Activated CD8-positive, alpha-beta T cell treated with anti-CD3 and anti-CD28 coated beads, Interleukin-2, amount 10 ng/mL, durations not matched to agents 7 days and 5 days (primary cell): Measurements from ENCODE around the gene ANKH. TPM values are rescaled to one million over a fixed set of nuclear protein-coding genes. Genes with fewer than 3 reads are reported as not detected.

Experiments used
- ATAC-seq: fragments of 150-1000 bp; cut with Tn5 transposase; one replicate; pipeline ENCODE4 v1.10.0; 2021; ENCODE audit warnings: moderate library complexity
- CTCF ChIA-PET: fragments of 350-600 bp; sonication (Branson Sonifier 250); formaldehyde crosslinking; loops from one replicate; lab custom pipeline; 2021; ENCODE audit warnings: antibody characterized with exemption; lab: Charles Lee
- POLR2A ChIA-PET: fragments of 350-600 bp; sonication (Branson Sonifier 250); formaldehyde crosslinking; loops from one replicate; lab custom pipeline; 2021; ENCODE audit warnings: antibody characterized with exemption; lab: Charles Lee
- DNase-seq: peaks from one replicate; pipeline ENCODE4 v3.0.0-alpha.2; 2020
- H3K27ac Mint-ChIP-seq: one replicate; pipeline ENCODE4 v1.8.0; 2021; ENCODE audit warnings: mild to moderate bottlenecking, mixed read lengths
- H3K27me3 Mint-ChIP-seq: one replicate; pipeline ENCODE4 v1.8.0; 2021; ENCODE audit warnings: low read depth, mixed read lengths
- H3K36me3 Mint-ChIP-seq: one replicate; pipeline ENCODE4 v1.8.0; 2021; ENCODE audit warnings: low read depth, mixed read lengths
- H3K4me1 Mint-ChIP-seq: one replicate; pipeline ENCODE4 v1.8.0; 2021; ENCODE audit warnings: low read depth, mixed read lengths
- H3K4me3 Mint-ChIP-seq: one replicate; pipeline ENCODE4 v1.8.0; 2021; ENCODE audit warnings: mild to moderate bottlenecking, mixed read lengths
- H3K9me3 Mint-ChIP-seq: one replicate; pipeline ENCODE4 v1.8.0; 2022; ENCODE audit warnings: mixed read lengths; ENCODE audit not compliant: insufficient read depth
- total RNA-seq, 2 experiments: library from RNA; stranded (reverse); gene quantifications; one replicate each; pipeline ENCODE4 v1.2.3, GENCODE V29; 2021

The ANKH gene
- total RNA-seq, 2 experiments from 2014 or later, result 32.1 to 36.0 TPM

DNA sequence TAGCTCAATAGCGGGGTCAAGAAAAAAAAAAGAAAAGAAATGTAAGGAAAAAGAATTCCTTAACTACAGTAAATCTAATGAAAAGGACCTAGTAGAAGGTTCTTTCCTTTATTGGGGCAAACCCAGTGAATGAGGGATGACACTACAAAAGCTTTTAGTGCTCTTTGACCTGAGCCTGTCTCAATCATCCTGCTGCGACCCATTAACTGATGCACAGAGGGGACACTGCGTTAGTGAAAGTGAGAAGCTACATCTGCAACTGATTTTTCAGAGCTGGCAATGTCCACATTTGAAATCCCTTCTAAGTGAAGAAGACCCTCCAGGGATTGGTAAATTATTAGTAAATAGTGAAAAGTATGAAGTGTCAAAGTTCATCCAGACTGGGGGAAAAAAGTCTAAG is 106.0 kb downstream of the ANKH start:
- no peak overlapping the region for H3K4me3 Mint-ChIP-seq
- no peak overlapping the region for H3K27ac Mint-ChIP-seq
- CTCF ChIA-PET, result interaction anchor here (1.1 kb wide), 1 partner anchor 80 kb away, joined by 3 read pairs; no protein-coding TSS in a partner anchor
- POLR2A ChIA-PET, result no interaction called here
- peaks cover 13% of the 10 kb centered on the region for H3K4me1 Mint-ChIP-seq
- H3K36me3 Mint-ChIP-seq, result no peaks in the 10 kb centered on the region
- no peaks in the 10 kb centered on the region for H3K9me3 Mint-ChIP-seq
- ATAC-seq (no peak), DNase-seq (no peak)
- H3K27me3 Mint-ChIP-seq, result no peaks in the 10 kb centered on the region

DNA sequence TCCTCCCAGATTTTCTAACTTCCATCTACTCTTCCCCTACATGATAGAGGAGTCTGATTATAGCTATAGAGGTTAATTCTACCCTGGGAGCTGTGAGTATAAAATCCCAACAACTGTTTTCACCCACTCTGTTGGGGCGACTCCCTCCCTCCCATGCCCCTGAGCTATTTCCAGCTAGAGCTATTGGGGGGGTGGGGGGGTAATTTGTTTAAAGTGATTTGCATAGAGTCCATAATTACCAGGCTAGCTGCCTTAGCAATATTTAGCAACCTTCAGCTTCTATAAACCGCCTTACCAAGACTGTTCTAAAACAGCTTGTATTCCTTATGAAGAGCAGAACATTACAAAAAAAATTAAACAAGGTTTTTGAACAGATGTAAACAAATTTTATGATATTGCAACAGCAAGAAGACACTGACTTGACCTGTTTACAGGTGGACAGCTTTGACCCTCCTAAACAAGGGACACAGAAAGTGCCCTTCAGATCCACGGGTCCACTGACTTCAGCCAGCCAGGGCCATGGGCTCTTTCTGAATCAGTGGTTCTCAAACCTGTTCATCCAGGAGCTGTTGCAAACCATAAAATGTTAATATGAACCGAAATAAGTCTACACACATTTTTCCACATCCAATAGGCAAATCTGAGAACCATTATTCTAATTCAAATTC is 108.9 kb downstream of the ANKH start:
- POLR2A ChIA-PET, result interaction anchor here (0.6 kb wide), 1 partner anchor 166 kb away, joined by 3 read pairs; no protein-coding TSS in a partner anchor

GRCh38 chr5:14760548-14761002 is 111.0 kb downstream of the ANKH start:
- CTCF ChIA-PET, result no interaction called here
- Mint-ChIP-seq H3K27me3 (no peaks in the 10 kb centered on the region), H3K4me3 (no peak overlapping the region), H3K36me3 (no peaks in the 10 kb centered on the region), H3K4me1 (no peaks in the 10 kb centered on the region), H3K27ac (no peak overlapping the region), H3K9me3 (no peaks in the 10 kb centered on the region)
- ATAC-seq, result no peak
- DNase-seq, result no peak
- POLR2A ChIA-PET, result no interaction called here

More for the DNA sequence above, 108.9 kb downstream of the ANKH start:
- no peak overlapping the region for H3K27ac Mint-ChIP-seq
- ATAC-seq (no peak), DNase-seq (no peak)
- no peaks in the 10 kb centered on the region for H3K27me3 Mint-ChIP-seq
- H3K4me1 Mint-ChIP-seq, result peaks cover 6% of the 10 kb centered on the region
- CTCF ChIA-PET, result interaction anchor here (0.8 to 2.3 kb wide), 4 partner anchors 20 to 230 kb away, joined by 3 to 7 read pairs (median 3); no protein-coding TSS in a partner anchor
- no peaks in the 10 kb centered on the region for H3K9me3 Mint-ChIP-seq
- no peaks in the 10 kb centered on the region for H3K36me3 Mint-ChIP-seq
- no peak overlapping the region for H3K4me3 Mint-ChIP-seq

GRCh38 chr5:14759744-14760547 is 111.6 kb downstream of the ANKH start:
- Mint-ChIP-seq H3K4me1 (no peaks in the 10 kb centered on the region), H3K4me3 (no peak overlapping the region), H3K9me3 (no peaks in the 10 kb centered on the region), H3K27ac (no peak overlapping the region), H3K36me3 (no peaks in the 10 kb centered on the region), H3K27me3 (no peaks in the 10 kb centered on the region)
- DNase-seq (no peak), ATAC-seq (no peak)
- ChIA-PET POLR2A (no interaction called here), CTCF (interaction anchor here (1.2 kb wide), 1 partner anchor 243 kb away, joined by 5 read pairs; no protein-coding TSS in a partner anchor)

- ChIA-PET POLR2A (no interaction called here), CTCF (interaction anchor here (0.9 to 1.6 kb wide), 2 partner anchors 11 to 20 kb away, joined by 3 to 4 read pairs; no protein-coding TSS in a partner anchor)
- Mint-ChIP-seq H3K27me3 (no peaks in the 10 kb centered on the region), H3K36me3 (no peaks in the 10 kb centered on the region), H3K27ac (no peak overlapping the region), H3K4me3 (no peak overlapping the region), H3K9me3 (no peaks in the 10 kb centered on the region), H3K4me1 (no peaks in the 10 kb centered on the region)
- DNase-seq (no peak), ATAC-seq (no peak)
These were observed 113.7 kb downstream of the ANKH start for GRCh38 chr5:14757850-14758249.

- CTCF ChIA-PET, result interaction anchor here (0.7 to 1.6 kb wide), 2 partner anchors 10 to 13 kb away, joined by 3 to 4 read pairs; no protein-coding TSS in a partner anchor
These were observed 115.1 kb downstream of the ANKH start for GRCh38 chr5:14756478-14756877.

GRCh38 chr5:14753947-14754346 is 117.6 kb downstream of the ANKH start:
- no peaks in the 10 kb centered on the region for H3K36me3 Mint-ChIP-seq
- no peaks in the 10 kb centered on the region for H3K4me1 Mint-ChIP-seq
- DNase-seq (no peak), ATAC-seq (no peak)
- no peaks in the 10 kb centered on the region for H3K27me3 Mint-ChIP-seq
- ChIA-PET CTCF (no interaction called here), POLR2A (no interaction called here)
- no peak overlapping the region for H3K4me3 Mint-ChIP-seq
- H3K9me3 Mint-ChIP-seq, result no peaks in the 10 kb centered on the region
- no peak overlapping the region for H3K27ac Mint-ChIP-seq

More at GRCh38 chr5:14756478-14756877, 115.1 kb downstream of the ANKH start:
- H3K9me3 Mint-ChIP-seq, result no peaks in the 10 kb centered on the region
- H3K27me3 Mint-ChIP-seq, result no peaks in the 10 kb centered on the region
- no peaks in the 10 kb centered on the region for H3K36me3 Mint-ChIP-seq
- POLR2A ChIA-PET, result no interaction called here
- ATAC-seq, result no peak
- no peak overlapping the region for H3K4me3 Mint-ChIP-seq
- H3K4me1 Mint-ChIP-seq, result no peaks in the 10 kb centered on the region
- no peak for DNase-seq
- H3K27ac Mint-ChIP-seq, result no peak overlapping the region

GRCh38 chr5:14753292-14753691 is 118.3 kb downstream of the ANKH start:
- ATAC-seq (no peak), DNase-seq (no peak)
- Mint-ChIP-seq H3K27ac (no peak overlapping the region), H3K36me3 (no peaks in the 10 kb centered on the region), H3K4me3 (no peak overlapping the region), H3K27me3 (no peaks in the 10 kb centered on the region), H3K4me1 (no peaks in the 10 kb centered on the region), H3K9me3 (no peaks in the 10 kb centered on the region)
- CTCF ChIA-PET, result no interaction called here
- POLR2A ChIA-PET, result no interaction called here

GRCh38 chr5:14752497-14753071 is 119.0 kb downstream of the ANKH start:
- Mint-ChIP-seq H3K4me3 (no peak overlapping the region), H3K27ac (no peak overlapping the region), H3K4me1 (no peaks in the 10 kb centered on the region), H3K27me3 (no peaks in the 10 kb centered on the region), H3K36me3 (no peaks in the 10 kb centered on the region), H3K9me3 (no peaks in the 10 kb centered on the region)
- DNase-seq, result no peak
- no peak for ATAC-seq
- CTCF ChIA-PET, result no interaction called here
- POLR2A ChIA-PET, result no interaction called here

GRCh38 chr5:14750712-14751111 is 120.9 kb downstream of the ANKH start:
- CTCF ChIA-PET, result no interaction called here
- no peaks in the 10 kb centered on the region for H3K36me3 Mint-ChIP-seq

DNA sequence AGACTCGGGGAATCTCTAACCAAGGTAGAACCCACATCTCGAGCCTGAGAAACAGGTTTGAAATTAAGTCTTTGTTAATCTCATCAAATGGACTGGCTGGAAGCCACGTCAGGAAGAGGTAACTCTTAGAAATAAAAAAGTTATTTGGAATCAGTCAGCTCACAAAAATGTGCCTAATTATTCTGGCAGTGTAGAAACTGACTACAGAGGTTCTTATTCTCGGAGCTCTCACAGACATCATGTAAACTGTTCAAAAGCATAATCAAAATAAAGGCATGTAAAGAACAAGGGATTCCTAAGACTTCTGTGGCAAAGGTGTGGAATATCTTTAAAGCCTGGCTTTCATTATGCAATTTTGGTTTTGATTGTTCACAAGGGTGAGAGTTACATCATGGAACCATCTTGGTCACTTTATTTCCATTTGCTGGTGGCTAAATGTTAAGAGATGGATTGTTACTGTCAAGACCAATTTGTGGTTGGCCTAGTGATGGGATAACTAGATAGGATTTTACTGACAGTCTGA is 121.9 kb downstream of the ANKH start:
- POLR2A ChIA-PET, result no interaction called here
- H3K27ac Mint-ChIP-seq, result no peak overlapping the region

More at GRCh38 chr5:14750712-14751111, 120.9 kb downstream of the ANKH start:
- POLR2A ChIA-PET, result no interaction called here
- no peak overlapping the region for H3K4me3 Mint-ChIP-seq
- H3K9me3 Mint-ChIP-seq, result no peaks in the 10 kb centered on the region
- DNase-seq, result no peak
- H3K4me1 Mint-ChIP-seq, result peaks cover 3% of the 10 kb centered on the region
- ATAC-seq, result no peak
- H3K27me3 Mint-ChIP-seq, result no peaks in the 10 kb centered on the region
- no peak overlapping the region for H3K27ac Mint-ChIP-seq

More for the DNA sequence above, 121.9 kb downstream of the ANKH start:
- H3K9me3 Mint-ChIP-seq, result no peaks in the 10 kb centered on the region
- CTCF ChIA-PET, result interaction anchor here (1.3 kb wide), 2 partner anchors 9 to 23 kb away, joined by 3 to 4 read pairs; no protein-coding TSS in a partner anchor
- DNase-seq (no peak), ATAC-seq (no peak)
- no peaks in the 10 kb centered on the region for H3K36me3 Mint-ChIP-seq
- H3K4me3 Mint-ChIP-seq, result no peak overlapping the region
- peaks cover 12% of the 10 kb centered on the region for H3K4me1 Mint-ChIP-seq
- H3K27me3 Mint-ChIP-seq, result no peaks in the 10 kb centered on the region
